K562 (cell line): Measurements from ENCODE around the gene AFF1. TPM values are rescaled to one million over a fixed set of nuclear protein-coding genes. Genes with fewer than 3 reads are reported as not detected.

Experiments
- ATAC-seq: fragments of 200-7000 bp; cut with Tn5 transposase; 3 replicates; pipeline ENCODE4 v1.9.1; 2020; ENCODE audit warnings: moderate library complexity
- BruUV-seq: library from RNA; stranded (reverse); fragments of 400-500 nt; replicated peaks from 2 replicates; lab custom pipeline; 2021; lab: Mats Ljungman, UMichigan
- CTCF ChIA-PET: fragments of 300-600 bp; formaldehyde crosslinking; extraction: SDS; loops from one replicate; lab custom pipeline; 2021; ENCODE audit warnings: low intra/inter-chr PET ratio; lab: Yijun Ruan, JAX
- POLR2A ChIA-PET: fragments of 300-600, 350-650 bp; sonication (Branson Sonifier 250); formaldehyde crosslinking; extraction: SDS; loops from one replicate; lab custom pipeline; 2021; ENCODE audit warnings: antibody characterized with exemption, inconsistent platforms; lab: Yijun Ruan, JAX
- DNase-seq, 4 experiments: peaks; one replicate each; pipeline versions ENCODE4 v3.0.0 to v3.0.0-alpha.2; 2011 to 2018; ENCODE audit warnings: low spot score in 3 of 4, mixed read lengths in 3 of 4; ENCODE audit errors: extremely low read depth in 1 of 4
- FAIRE-seq: peaks from 2 replicates; lab custom pipeline; 2011; peaks lifted over from hg19 to GRCh38; lab: Jason Lieb, UNC
- H2AFZ ChIP-seq: 2 replicates; pipeline ENCODE4 v1.6.0; 2011; ENCODE audit warnings: low read depth, low read length, control low read depth, inconsistent platforms
- H3K27ac ChIP-seq: fragments of 200-600 bp; 3 replicates; pipeline ENCODE4 v1.8.0; 2011; ENCODE audit warnings: low read depth, mild to moderate bottlenecking, control low read depth, inconsistent platforms, low read length, moderate library complexity, mixed read lengths; ENCODE audit errors: extremely low read depth
- H3K27me3 ChIP-seq, 2 experiments: fragments of 300-600 bp in 1 of 2; 2 replicates in 1 of 2; 3 replicates in 1 of 2; pipeline versions ENCODE4 v1.6.0 to v1.8.0; 2011; ENCODE audit warnings: inconsistent platforms in 2 of 2, low read length in 2 of 2, mild to moderate bottlenecking in 1 of 2, mixed read lengths in 1 of 2, moderate library complexity in 1 of 2; ENCODE audit not compliant: control insufficient read depth in 2 of 2, insufficient read depth in 2 of 2
- H3K36me3 ChIP-seq: fragments of 300-600 bp; 3 replicates; pipeline ENCODE4 v1.8.0; 2011; ENCODE audit warnings: mild to moderate bottlenecking, low read length, inconsistent platforms; ENCODE audit not compliant: control insufficient read depth, insufficient read depth
- H3K4me1 ChIP-seq, 2 experiments: fragments of 200-600 bp in 1 of 2; replicated peaks in 1 of 2; 2 replicates in 1 of 2; 3 replicates in 1 of 2; pipeline versions ENCODE4 v1.5.1 to v1.8.0; 2011; ENCODE audit warnings: inconsistent platforms in 2 of 2, low read length in 2 of 2, mild to moderate bottlenecking in 1 of 2, mixed read lengths in 1 of 2, moderate library complexity in 1 of 2; ENCODE audit not compliant: control insufficient read depth in 2 of 2, insufficient read depth in 2 of 2
- H3K4me2 ChIP-seq: 2 replicates; pipeline ENCODE4 v1.6.1; 2011; ENCODE audit warnings: low read length, control low read depth, inconsistent platforms, mixed read lengths; ENCODE audit not compliant: insufficient read depth
- H3K4me3 ChIP-seq: fragments of 200-600 bp; sonication (generic), shearing (Covaris generic); 2 replicates; pipeline ENCODE4 v1.5.1; 2016; ENCODE audit warnings: control low read depth, inconsistent platforms
- H3K79me2 ChIP-seq: fragments of 200-600 bp; 3 replicates; pipeline ENCODE4 v1.8.0; 2011; ENCODE audit warnings: low read length, inconsistent platforms; ENCODE audit not compliant: control insufficient read depth, insufficient read depth
- H3K9ac ChIP-seq, 2 experiments: 2 replicates each; pipeline versions ENCODE4 v1.6.0 to v1.6.1; 2011; ENCODE audit warnings: low read depth in 2 of 2, low read length in 2 of 2, control low read depth in 1 of 2, inconsistent platforms in 1 of 2, mild to moderate bottlenecking in 1 of 2, mixed read lengths in 1 of 2; ENCODE audit not compliant: insufficient read depth in 1 of 2
- H3K9me1 ChIP-seq: one replicate; pipeline ENCODE4 v1.6.0; 2011; ENCODE audit warnings: inconsistent platforms, mild to moderate bottlenecking, low read length, moderate library complexity; ENCODE audit not compliant: control insufficient read depth, insufficient read depth
- H3K9me3 ChIP-seq: replicated peaks from 2 replicates; pipeline ENCODE4 v1.5.1; 2011; ENCODE audit warnings: low read depth, low read length, inconsistent platforms; ENCODE audit not compliant: control insufficient read depth, insufficient read depth
- H4K20me1 ChIP-seq: replicated peaks from 2 replicates; pipeline ENCODE4 v1.6.1; 2011; ENCODE audit warnings: low read length, inconsistent platforms, mixed read lengths; ENCODE audit not compliant: control insufficient read depth, insufficient read depth
- CHD1 ChIP-seq: fragments of 200-600 bp; sonication (generic); IDR thresholded peaks from one replicate; pipeline ENCODE4 v1.6.1; 2012; ENCODE audit warnings: mild to moderate bottlenecking, moderate library complexity, low read length, inconsistent platforms
- EP400 ChIP-seq: fragments of 450-650 bp; IDR thresholded peaks from 2 replicates; pipeline ENCODE4 v1.6.1; 2017; ENCODE audit warnings: antibody characterized with exemption, mild to moderate bottlenecking, moderate library complexity
- HNRNPLL ChIP-seq: fragments of 200-400 bp; formaldehyde crosslinking; IDR thresholded peaks from 2 replicates; pipeline ENCODE4 v1.6.1; 2017; ENCODE audit warnings: low read length, low read depth, mild to moderate bottlenecking; ENCODE audit not compliant: poor library complexity, severe bottlenecking
- MED1 ChIP-seq: sonication (generic); formaldehyde crosslinking; IDR thresholded peaks from 2 replicates; pipeline ENCODE4 v1.8.1; 2023; ENCODE audit warnings: missing genetic modification reagents, borderline replicate concordance
- MTA1 ChIP-seq: fragments of 450-650 bp; IDR thresholded peaks from 2 replicates; pipeline ENCODE4 v1.6.1; 2017; ENCODE audit warnings: borderline replicate concordance
- NFIC ChIP-seq: fragments of 450-650 bp; IDR thresholded peaks from 2 replicates; pipeline ENCODE4 v1.6.1; 2017; ENCODE audit warnings: mild to moderate bottlenecking, inconsistent platforms
- RB1 ChIP-seq: fragments of 450-650 bp; IDR thresholded peaks from 2 replicates; pipeline ENCODE4 v1.6.1; 2017; ENCODE audit warnings: low read depth, mild to moderate bottlenecking
- RREB1 ChIP-seq: fragments of 250-450 bp; sonication (Bioruptor Pico); IDR thresholded peaks from 2 replicates; pipeline ENCODE4 v1.4.0; 2020
- STAT5A ChIP-seq: IDR thresholded peaks from 2 replicates; pipeline ENCODE4 v1.6.1; 2012; ENCODE audit warnings: low read length, inconsistent platforms, borderline replicate concordance
- ZNF507 ChIP-seq: conservative IDR thresholded peaks from 2 replicates; pipeline ENCODE4 v1.6.1; 2017; ENCODE audit warnings: missing genetic modification characterization, missing compliant biosample characterization
- WGBS: fragments of 100-300 bp; shearing (Covaris generic); methylation state at CpG from one replicate; pipeline ENCODE4 v1.1.6; 2016; ENCODE audit warnings: low coverage, mixed read lengths; ENCODE audit not compliant: insufficient coverage; ENCODE audit errors: missing lambda C conversion rate; 5-methylcytosine and 5-hydroxymethylcytosine counted together
- in situ Hi-C: fragments of 300-500 bp; cut with MboI; formaldehyde crosslinking; loops from 4 replicates; pipeline ENCODE4 v1.15.0; 2018; ENCODE audit warnings: inconsistent platforms, mixed read lengths
- intact Hi-C: fragments of 100-400 bp; cut with micrococcal nuclease; formaldehyde crosslinking; loops from 2 replicates; pipeline ENCODE4 v1.14.2; 2022
- polyA plus RNA-seq, 8 experiments: library from polyadenylated mRNA; depleted of rRNA in 4 of 8; stranded (reverse) in 5 of 8; unstranded in 3 of 8; fragments of >200 nt; fragmentation: Nextera tagmentation in 2 of 8; fragmentation: Illumina TruSeq in 1 of 8; extraction: Ambion mirVana in 2 of 8; extraction: Trizol in 1 of 8; gene quantifications; 2 replicates each; pipeline versions ENCODE4 v1.2.1 to v1.2.3, GENCODE V29; 2011 to 2014; ENCODE audit warnings: inconsistent platforms in 1 of 8, missing spikeins in 1 of 8
- total RNA-seq, 7 experiments: library from RNA; depleted of rRNA in 6 of 7; stranded (reverse); fragments of >200 nt in 6 of 7; fragmentation: Illumina TruSeq in 2 of 7; extraction: Trizol in 2 of 7; gene quantifications; 2 replicates each; pipeline versions ENCODE4 v1.2.1 to v1.2.3, GENCODE V29; 2011 to 2021; ENCODE audit warnings: low replicate concordance in 1 of 7

Gene AFF1
- total and polyA plus RNA-seq, 9 of the 15 experiments (the other 6 are each of a cell fraction or from before 2014, with no cell fraction given): 4.1 to 47.5 (median 17.2) TPM

GRCh38 chr4:87051121-87051713 lies 116.4 kb downstream of the AFF1 start:
- peaks cover 14 to 40% of the 10 kb centered on the region in 2 experiments for H3K4me1 ChIP-seq
- CTCF ChIA-PET: interaction anchor here (0.6 kb wide), 1 partner anchor 11 kb away, joined by 4 read pairs; no protein-coding TSS in a partner anchor
- H3K9ac ChIP-seq: no peak overlapping the region
- peaks cover 51% of the 10 kb centered on the region; the same call in 2 of the 3 replicates for H3K36me3 ChIP-seq
- H3K4me3 ChIP-seq: no peak overlapping the region
- DNase-seq (no peak), ATAC-seq (no peak), FAIRE-seq (no peak)
- H3K9me3 ChIP-seq: no peaks in the 10 kb centered on the region
- H3K4me2 ChIP-seq: no peak overlapping the region
- H3K27ac ChIP-seq: no peak overlapping the region
- TF ChIP-seq MED1 (CRISPR knock-in tag) (no peak), RB1 (no peak), ZNF507 (tag) (no peak), MTA1 (no peak), CHD1 (no peak), EP400 (no peak), HNRNPLL (no peak), NFIC (no peak), STAT5A (no peak), RREB1 (CRISPR knock-in tag) (no peak)
- H4K20me1 ChIP-seq: no peaks in the 10 kb centered on the region; the same call in 1 of the 2 replicates
- no TSS peak for BruUV-seq
- POLR2A ChIA-PET: interaction anchor here (1.0 to 1.4 kb wide), 2 partner anchors 45 to 90 kb away, joined by 3 to 4 read pairs; no protein-coding TSS in a partner anchor
- intact Hi-C loops: loop anchor here (5.0 kb wide), 1 partner anchor 114 kb away; the partner anchor contains the start of gene AFF1
- 77% methylated on average over 6 of the region's 10 CpGs for WGBS
- H3K9me1 ChIP-seq: no peaks in the 10 kb centered on the region
- in situ Hi-C loops: no loop called here
- no peaks in the 10 kb centered on the region for H3K27me3 ChIP-seq
- H3K79me2 ChIP-seq: peaks cover 90% of the 10 kb centered on the region
- no peak overlapping the region for H2AFZ ChIP-seq
